Adrenal gland (tissue), 12 donors: ENCODE results near the gene TTC22. TPM values are rescaled to one million over a fixed set of nuclear protein-coding genes. Genes with fewer than 3 reads are reported as not detected.

Experiments
- DNase-seq, 7 donors: peaks; one replicate each; pipeline ENCODE4 v3.0.0-alpha.2; 2019 to 2020
- H3K27ac ChIP-seq, 5 donors: fragments of 200-600 bp; sonication (generic) in 4 of 5; 1 replicate in 3 of 5; 2 replicates in 2 of 5; pipeline versions ENCODE4 v1.5.1 to v1.8.0; 2016 to 2020; ENCODE audit warnings: mild to moderate bottlenecking in 1 of 5
- H3K27me3 ChIP-seq: fragments of 200-600 bp; 2 replicates; pipeline ENCODE4 v1.8.0; 2021
- H3K36me3 ChIP-seq, 2 donors: fragments of 200-600 bp; replicated peaks in 1 of 2; 1 replicate in 1 of 2; 2 replicates in 1 of 2; pipeline versions ENCODE4 v1.5.1 to v1.8.0; 2018 to 2022
- H3K4me1 ChIP-seq, 2 donors: fragments of 200-600 bp; replicated peaks in 1 of 2; 1 replicate in 1 of 2; 2 replicates in 1 of 2; pipeline versions ENCODE4 v1.5.1 to v1.8.0; 2018 to 2021
- H3K4me3 ChIP-seq, 4 donors: fragments of 200-600 bp; sonication (generic) in 3 of 4; one replicate each; pipeline ENCODE4 v1.5.1; 2016 to 2018
- H3K9me3 ChIP-seq, 3 donors: fragments of 200-600 bp; sonication (generic) in 1 of 3; replicated peaks in 1 of 3; 1 replicate in 2 of 3; 2 replicates in 1 of 3; pipeline versions ENCODE4 v1.5.1 to v1.8.0; 2016 to 2021
- CTCF ChIP-seq, 6 experiments: fragments of 450-650 bp in 4 of 6; fragments of 200-600 bp in 2 of 6; sonication (generic) in 1 of 6; IDR thresholded peaks; 1 replicate in 5 of 6; 2 replicates in 1 of 6; pipeline versions ENCODE4 v1.5.1 to v1.8.0; 2016 to 2021; ENCODE audit warnings: antibody characterized with exemption in 6 of 6, mild to moderate bottlenecking in 2 of 6, moderate library complexity in 1 of 6
- POLR2A ChIP-seq, 2 donors: fragments of 450-650 bp; IDR thresholded peaks; one replicate each; pipeline ENCODE4 v1.6.1; 2017; ENCODE audit warnings: antibody characterized with exemption in 2 of 2, mild to moderate bottlenecking in 2 of 2, moderate library complexity in 1 of 2
- WGBS, 4 donors: extraction: QIAGEN DNeasy Blood & Tissue Kit in 2 of 4; methylation state at CpG; one replicate each; pipeline versions ENCODE4 v1.1.5 to v1.1.7; 2013 to 2017; 5-methylcytosine and 5-hydroxymethylcytosine counted together
- intact Hi-C, 2 donors: fragments of 100-400 bp; cut with DNase I; formaldehyde crosslinking; loops; one replicate each; pipeline versions ENCODE4 v1.14.1 to v1.15.0; 2022 to 2023
- polyA plus RNA-seq, 3 donors: library from polyadenylated mRNA; stranded (reverse); fragments of 200-250 nt in 2 of 3; fragments of 350-450 nt in 1 of 3; fragmentation: Illumina TruSeq in 1 of 3; extraction: RNeasy Lipid Tissue Mini Kit (QIAGEN cat#74804) in 1 of 3; gene quantifications; one replicate each; pipeline ENCODE4 v1.2.3, GENCODE V29; 2013 to 2014
- total RNA-seq, 9 donors: library from RNA; depleted of rRNA in 4 of 9; stranded (reverse); fragments of >200 nt in 4 of 9; fragments of 120-200 nt in 1 of 9; fragmentation: NEBNext Ultra II Directional in 1 of 9; extraction: Animal tissue kit (Norgen Biotek cat#: 25700) in 1 of 9; gene quantifications; one replicate each; pipeline versions ENCODE4 v1.1.0 to v1.2.4, GENCODE V29; 2013 to 2023
- donor health status: healthy with polysubstance abuse.
- donor health status: Bipolar disorder and iron deficiency.
- donor health status: DM: yes; HTN: yes; CAD: no.
- donor health status: DM: no; HTN: no; CAD: no.
- donor health status: DM: no; HTN: no; CAD: no.
- donor health status: DM: yes; HTN: yes; CAD: no.

The TTC22 gene
- total and polyA plus RNA-seq, 12 donors = 0.09 to 2.3 (median 1.7) TPM

GRCh38 chr1:54803761-54804470, 2.8 kb upstream of the TTC22 start:
- no peaks in the 10 kb centered on the region for H3K9me3 ChIP-seq
- H3K4me1 ChIP-seq = peaks cover 10 to 25% of the 10 kb centered on the region in 2 donors
- TF ChIP-seq CTCF (IDR thresholded peaks at IDR 0.05) (no peak), POLR2A (IDR thresholded peaks at IDR 0.05) (no peak)
- H3K36me3 ChIP-seq = no peaks in the 10 kb centered on the region
- DNase-seq = peak; percentile 64 to 93 (median 88)
- WGBS, 4 donors = 34 to 58% (median 51%) methylated on average over 2 to 4 of the region's 4 CpGs
- peak overlapping the region in 4 of 5 donors; percentile 30 to 86 (median 49) for H3K27ac ChIP-seq
- H3K27me3 ChIP-seq = no peaks in the 10 kb centered on the region
- intact Hi-C loops = loop anchor here in 1 of 2 donors (10.0 kb wide), 1 partner anchor 309 kb away; no protein-coding TSS in a partner anchor
- no peak overlapping the region for H3K4me3 ChIP-seq

- intact Hi-C loops = loop anchor here in 1 of 2 donors (10.0 kb wide), 1 partner anchor 305 kb away; no protein-coding TSS in a partner anchor
- Histone ChIP-seq H3K27me3 (no peaks in the 10 kb centered on the region), H3K4me3 (peak overlapping the region in 1 of 4 donors; percentile 48), H3K4me1 (peaks cover 10 to 25% of the 10 kb centered on the region in 2 donors), H3K9me3 (no peaks in the 10 kb centered on the region), H3K36me3 (no peaks in the 10 kb centered on the region), H3K27ac (peak overlapping the region in 1 of 5 donors; percentile 61)
- WGBS, 4 donors = 52 to 74% (median 67%) methylated on average over 7 to 39 of the region's 39 CpGs
- DNase-seq = no peak
- TF ChIP-seq POLR2A (IDR thresholded peaks at IDR 0.05) (no peak), CTCF (IDR thresholded peaks at IDR 0.05) (no peak)
Measured at GRCh38 chr1:54800041-54800898, 853 bp downstream of the TTC22 start.

GRCh38 chr1:54798769-54799641, 2.1 kb downstream of the TTC22 start:
- no peak for TF ChIP-seq POLR2A (IDR thresholded peaks at IDR 0.05)
- TF ChIP-seq CTCF (IDR thresholded peaks at IDR 0.05) = no peak
- DNase-seq = peak in 3 of 7 donors; percentile 33 to 45 (median 43)
- intact Hi-C loops = no loop called here
- H3K27me3 ChIP-seq = no peaks in the 10 kb centered on the region
- H3K4me1 ChIP-seq = peaks cover 0 to 14% of the 10 kb centered on the region in 2 donors
- 57 to 72% (median 62%) methylated on average over 4 to 6 of the region's 6 CpGs for WGBS, 4 donors
- H3K4me3 ChIP-seq = no peak overlapping the region
- H3K9me3 ChIP-seq = no peaks in the 10 kb centered on the region
- peak overlapping the region in 1 of 5 donors; percentile 61 for H3K27ac ChIP-seq
- H3K36me3 ChIP-seq = no peaks in the 10 kb centered on the region
